ENCODE data around the gene BHLHA9.
"Not testable (repeated sequence)": the region's sequence is repeated elsewhere in the genome, so short reads cannot be mapped to it uniquely, and the experiment has no call there.

BHLHA9 gene

DNA sequence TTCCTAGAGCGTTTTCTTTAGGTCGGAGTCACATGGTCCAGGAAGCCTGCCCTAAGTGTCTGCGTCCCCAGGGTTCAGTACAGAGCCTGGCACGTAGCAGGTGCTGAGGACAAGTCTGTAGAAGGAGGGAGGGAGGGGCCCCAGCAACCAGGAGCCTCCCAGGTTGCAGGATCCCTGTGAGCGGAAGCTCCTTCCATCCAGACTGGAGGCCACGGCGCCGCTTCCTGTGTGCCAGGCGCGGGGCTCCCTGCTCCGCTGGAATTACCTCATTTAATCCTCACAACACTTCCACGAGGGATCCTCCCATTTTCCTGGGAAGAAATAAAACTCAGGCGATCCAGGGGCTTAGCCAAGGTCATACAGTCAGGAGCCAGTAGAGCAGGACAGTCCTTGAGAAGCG is 31.3 kb downstream of the BHLHA9 start:
- no peak for DNase-seq (ENCODE audit: low spot score)

DNA sequence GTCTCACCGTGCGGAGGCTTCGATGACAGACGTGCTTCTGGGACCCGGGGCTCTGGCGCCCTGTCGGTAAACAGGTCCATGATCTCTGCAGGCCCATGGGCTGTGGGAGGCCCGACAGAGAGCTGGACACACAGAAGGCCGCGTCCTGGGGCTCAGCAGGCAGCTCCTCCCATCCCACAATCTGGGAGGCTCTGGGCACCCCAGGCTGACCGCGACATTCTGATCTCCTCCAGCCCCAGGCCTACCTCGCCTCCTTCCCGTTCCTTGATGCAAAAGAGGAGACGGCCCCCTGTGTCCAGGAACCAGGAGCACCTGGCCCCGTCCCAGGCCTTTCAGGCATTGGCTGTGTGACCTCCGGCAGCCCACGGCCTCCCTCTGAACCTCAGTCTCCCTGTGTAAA is 32.5 kb downstream of the BHLHA9 start:
- no peak for DNase-seq (ENCODE audit: low spot score)

DNA sequence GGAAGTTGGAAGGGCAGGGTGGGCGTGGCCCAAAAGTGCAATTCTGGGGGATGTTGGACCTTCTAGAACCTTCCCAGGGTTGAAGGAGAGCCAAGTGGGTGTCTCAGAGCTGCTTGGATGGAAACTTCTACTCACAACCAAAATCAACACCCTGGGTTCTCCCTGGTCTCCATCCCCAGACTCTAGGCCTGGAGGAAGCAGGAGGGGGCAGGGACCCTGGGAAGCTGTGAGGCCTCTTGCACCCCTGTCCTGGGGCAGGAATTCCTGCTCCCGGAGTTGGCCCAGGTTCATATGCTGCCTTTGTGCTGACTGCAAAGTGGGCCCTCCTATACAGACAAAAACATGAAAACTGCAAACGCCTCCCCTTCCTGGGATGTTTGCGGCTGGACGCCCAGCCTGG is 34.3 kb downstream of the BHLHA9 start:
- no peak for DNase-seq (ENCODE audit: low spot score)

DNA sequence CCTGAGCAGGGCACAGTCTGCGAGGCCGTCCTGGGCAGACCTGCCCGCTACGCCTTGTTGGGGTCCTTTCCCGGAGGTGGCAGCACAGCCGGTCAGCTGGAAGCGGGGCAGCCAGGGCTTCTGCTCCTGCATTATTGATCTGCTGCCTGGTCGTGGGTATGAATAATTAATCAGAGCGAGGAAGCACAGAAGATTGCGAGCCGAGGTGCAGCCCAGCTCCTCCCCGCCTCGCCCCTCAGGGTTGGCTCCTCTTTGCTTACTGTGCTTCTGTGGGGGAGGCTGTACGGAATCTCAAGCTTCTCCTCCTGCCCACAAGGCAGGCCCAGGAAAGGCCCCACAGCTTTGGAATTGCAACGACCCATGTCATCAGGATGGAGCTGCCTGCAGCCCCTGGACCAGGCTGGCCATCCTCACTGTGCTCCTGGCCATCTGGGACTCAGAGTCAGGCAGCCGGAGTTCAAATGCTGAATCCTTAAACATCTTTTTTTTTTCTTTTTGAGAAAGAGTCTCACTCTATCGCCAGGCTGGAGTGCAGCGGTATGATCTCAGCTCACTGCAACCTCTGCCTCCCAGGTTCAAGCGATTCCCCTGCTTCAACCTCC is 34.8 kb downstream of the BHLHA9 start:
- DNase-seq (ENCODE audit: low spot score) = no peak

DNA sequence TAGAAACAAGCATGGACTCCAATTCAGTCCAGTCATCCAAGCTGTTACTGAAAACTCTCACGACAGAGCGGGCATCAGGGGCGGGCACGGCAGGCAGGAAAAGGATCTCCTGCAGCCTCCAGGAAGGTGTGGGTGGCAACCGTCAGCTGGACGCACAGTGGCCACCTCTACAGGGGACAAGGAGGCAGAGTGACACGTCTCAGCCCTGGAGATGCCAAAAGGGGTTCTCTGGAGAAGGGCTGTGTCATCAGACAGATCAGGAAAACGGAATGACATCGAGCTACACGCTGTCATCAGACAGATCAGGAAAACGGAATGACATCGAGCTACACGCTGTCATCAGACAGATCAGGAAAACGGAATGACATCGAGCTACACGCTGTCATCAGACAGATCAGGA is 37.6 kb downstream of the BHLHA9 start:
- not testable (repeated sequence) for DNase-seq (ENCODE audit: low spot score)

DNA sequence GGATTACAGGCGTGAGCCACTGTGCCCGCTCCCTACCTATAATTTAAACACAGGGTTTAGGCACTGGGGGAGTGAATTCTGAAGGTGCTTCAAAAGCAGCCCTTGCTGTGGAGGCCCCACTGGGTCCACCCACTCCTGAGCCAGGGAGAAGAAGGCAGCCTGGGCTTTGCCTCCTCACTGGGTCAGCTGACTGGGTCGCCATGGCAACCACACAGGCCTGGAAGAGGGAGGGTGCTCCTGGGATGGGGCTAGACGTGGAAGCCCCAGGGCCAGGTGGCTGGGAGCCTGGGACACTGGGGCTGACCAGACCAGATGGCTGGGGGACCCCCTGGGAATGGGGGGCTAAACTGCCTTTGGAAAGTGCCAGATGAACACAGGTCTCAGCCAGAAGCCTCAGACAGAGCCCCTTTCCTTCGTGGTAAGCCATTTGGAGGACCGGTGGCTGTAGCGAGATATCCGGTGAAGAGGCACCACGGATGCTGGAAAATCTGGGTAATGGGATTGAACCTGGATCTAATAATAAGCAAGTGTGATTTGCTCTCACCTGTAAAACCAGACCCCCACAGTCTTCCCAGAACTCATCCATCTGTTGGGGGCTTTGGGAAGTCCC is 42.1 kb downstream of the BHLHA9 start:
- DNase-seq (ENCODE audit: low spot score) = no peak

DNA sequence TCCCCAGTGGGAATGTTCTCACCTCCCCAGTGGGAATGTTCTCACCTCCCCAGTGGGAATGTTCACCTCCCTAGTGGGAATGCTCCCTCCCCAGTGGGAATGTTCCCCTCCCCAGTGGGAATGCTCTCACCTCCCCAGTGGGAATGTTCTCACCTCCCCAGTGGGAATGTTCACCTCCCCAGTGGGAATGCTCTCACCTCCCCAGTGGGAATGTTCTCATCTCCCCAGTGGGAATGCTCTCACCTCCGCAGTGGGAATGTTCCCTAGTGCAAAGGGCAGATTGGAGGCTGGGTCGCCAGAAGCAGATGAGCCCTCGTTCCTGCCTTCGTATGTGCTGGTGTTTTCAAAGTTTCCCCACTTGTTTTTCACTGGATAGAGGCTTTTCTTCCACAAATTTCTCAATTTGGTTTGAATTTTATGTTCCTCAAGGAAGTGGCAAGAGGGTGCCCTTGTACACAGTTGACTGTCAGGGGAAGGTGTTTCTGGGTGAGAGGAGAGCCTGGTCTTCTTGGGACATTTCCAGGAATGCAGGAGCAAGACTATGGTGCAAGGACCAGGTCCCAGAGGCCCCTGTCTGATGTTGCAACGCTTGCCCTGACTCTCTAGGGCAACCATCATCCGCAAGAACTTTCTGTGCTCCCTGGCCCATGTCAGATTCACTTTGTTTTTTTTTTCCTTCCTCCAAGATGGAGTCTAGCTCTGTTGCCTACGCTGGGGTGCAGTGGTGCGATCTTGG is 43.2 kb downstream of the BHLHA9 start:
- no peak for DNase-seq (ENCODE audit: low spot score)

DNA sequence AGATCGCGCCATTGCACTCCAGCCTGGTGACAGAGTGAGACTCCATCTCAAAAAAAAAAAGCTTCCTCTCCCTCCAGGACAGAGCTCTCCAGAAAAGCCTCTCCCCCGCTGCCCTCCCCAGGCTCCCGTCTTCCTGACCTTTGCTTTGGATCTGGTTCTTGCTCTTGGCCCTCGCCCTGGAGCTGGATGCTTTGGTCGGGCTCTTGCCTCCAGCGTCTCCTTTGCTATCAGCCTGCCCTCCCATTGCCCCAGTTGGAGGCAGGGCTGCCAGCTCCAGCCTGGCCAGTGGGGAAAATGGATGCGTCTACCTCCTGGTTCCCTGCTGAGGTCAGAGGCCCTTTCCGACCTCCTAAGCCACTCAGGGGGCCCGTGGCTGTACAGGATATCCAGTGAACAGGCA is 45.2 kb downstream of the BHLHA9 start:
- DNase-seq (ENCODE audit: low spot score) = no peak

DNA sequence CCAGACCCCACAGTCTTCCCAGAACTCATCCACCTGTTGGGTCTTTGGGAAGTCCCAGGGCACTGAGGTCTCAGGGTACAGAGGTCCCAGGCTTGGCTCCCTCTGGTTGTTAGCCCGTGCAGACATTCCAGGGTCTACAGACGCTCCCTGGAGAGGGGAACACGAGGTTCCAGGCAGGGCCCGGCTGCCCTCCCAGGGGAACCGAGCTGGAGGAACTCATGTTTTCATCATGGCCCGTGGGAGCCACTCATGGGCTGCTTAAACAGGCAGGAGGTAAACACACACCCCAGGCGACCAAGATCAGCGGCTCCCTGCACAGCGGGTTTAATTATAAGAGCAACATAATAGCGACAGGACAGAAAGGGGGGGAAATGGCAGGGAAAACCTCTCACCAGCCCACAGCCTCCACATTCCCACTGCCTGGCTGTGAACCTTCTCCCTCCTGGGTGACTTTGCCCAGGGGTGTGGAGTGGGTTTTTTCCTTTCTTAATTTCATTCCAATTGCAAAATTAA is 45.7 kb downstream of the BHLHA9 start:
- DNase-seq (ENCODE audit: low spot score) = no peak

Data from AG08396 (cell line).